ENCODE data around the gene PSMA5.
"Not testable (repeated sequence)": the region's sequence is repeated elsewhere in the genome, so short reads cannot be mapped to it uniquely, and the experiment has no call there.

Gene PSMA5

GRCh38 chr1:109391626-109392025, 34.6 kb downstream of the PSMA5 start:
- no peak for DNase-seq

GRCh38 chr1:109391157-109391556, 35.1 kb downstream of the PSMA5 start:
- DNase-seq: no peak

GRCh38 chr1:109389638-109390341, 36.5 kb downstream of the PSMA5 start:
- DNase-seq: no peak

- no peak for DNase-seq
Observed at GRCh38 chr1:109388884-109389637, 37.2 kb downstream of the PSMA5 start.

GRCh38 chr1:109388208-109388711, 38.0 kb downstream of the PSMA5 start:
- DNase-seq: no peak

- DNase-seq: no peak
Observed at GRCh38 chr1:109386054-109386717, 40.1 kb downstream of the PSMA5 start.

- DNase-seq: no peak
Observed at GRCh38 chr1:109385417-109385816, 40.8 kb downstream of the PSMA5 start.

- no peak for DNase-seq
Observed at GRCh38 chr1:109383854-109384253, 42.4 kb downstream of the PSMA5 start.

- no peak for DNase-seq
Observed at GRCh38 chr1:109383087-109383779, 43.0 kb downstream of the PSMA5 start.

GRCh38 chr1:109381573-109381972, 44.7 kb downstream of the PSMA5 start:
- DNase-seq: no peak

- no peak for DNase-seq
Observed at GRCh38 chr1:109379907-109380306, 46.3 kb downstream of the PSMA5 start.

GRCh38 chr1:109379422-109379821, 46.8 kb downstream of the PSMA5 start:
- DNase-seq: no peak

- DNase-seq: no peak
Observed at GRCh38 chr1:109377698-109378097, 48.5 kb downstream of the PSMA5 start.

GRCh38 chr1:109373696-109374095, 52.6 kb downstream of the PSMA5 start:
- DNase-seq: not testable (repeated sequence)

- DNase-seq: no peak
Observed at GRCh38 chr1:109373126-109373525, 53.1 kb downstream of the PSMA5 start.

- DNase-seq: no peak
Observed at GRCh38 chr1:109372281-109372680, 54.0 kb downstream of the PSMA5 start.

GRCh38 chr1:109371341-109371739, 54.9 kb downstream of the PSMA5 start:
- no peak for DNase-seq

GRCh38 chr1:109370712-109371340, 55.4 kb downstream of the PSMA5 start:
- no peak for DNase-seq

GRCh38 chr1:109369167-109369746, 57.0 kb downstream of the PSMA5 start:
- no peak for DNase-seq

GRCh38 chr1:109368464-109368863, 57.8 kb downstream of the PSMA5 start:
- no peak for DNase-seq

GRCh38 chr1:109367626-109368025, 58.6 kb downstream of the PSMA5 start:
- no peak for DNase-seq

GRCh38 chr1:109365642-109366204, 60.5 kb downstream of the PSMA5 start:
- DNase-seq: no peak
